GM18951 (cell line): Measurements from ENCODE around the gene CIC.

Source experiments
- POLR2A ChIP-seq: IDR thresholded peaks from 4 replicates; pipeline ENCODE4 v1.6.1; 2011; ENCODE audit warnings: mild to moderate bottlenecking; ENCODE audit not compliant: insufficient read length, insufficient read depth; ENCODE audit errors: extremely low read depth
- in situ Hi-C: fragments of 300-500 bp; cut with MboI; formaldehyde crosslinking; loops from one replicate; pipeline ENCODE4 v1.12.0; 2022; ENCODE audit warnings: low sequenced_read_pairs, mixed read lengths, inconsistent platforms; ENCODE audit not compliant: unreplicated experiment

CIC gene

GRCh38 chr19:42313096-42313839, 44.2 kb downstream of the CIC start, which contains the start of gene TMEM145:
TSS of gene TMEM145 (plus strand) at chr19:42313309. CDS start at chr19:42313377, 68 bp downstream.
- TF ChIP-seq POLR2A: no peak
- in situ Hi-C loops: no loop called here

GRCh38 chr19:42313840-42314755, 45.0 kb downstream of the CIC start:
- TF ChIP-seq POLR2A: no peak
- in situ Hi-C loops: no loop called here

GRCh38 chr19:42315024-42315423, 46.0 kb downstream of the CIC start:
- TF ChIP-seq POLR2A: no peak
- in situ Hi-C loops: no loop called here

GRCh38 chr19:42316223-42317211, 47.5 kb downstream of the CIC start:
- TF ChIP-seq POLR2A: peak; percentile 50
- in situ Hi-C loops: no loop called here

- in situ Hi-C loops: no loop called here
- TF ChIP-seq POLR2A: no peak
These were observed 48.5 kb downstream of the CIC start for GRCh38 chr19:42317535-42317934.

- in situ Hi-C loops: no loop called here
- no peak for TF ChIP-seq POLR2A
These were observed 53.3 kb downstream of the CIC start for GRCh38 chr19:42322305-42322704.

GRCh38 chr19:42323473-42323851, 54.4 kb downstream of the CIC start:
- TF ChIP-seq POLR2A: no peak
- in situ Hi-C loops: no loop called here

GRCh38 chr19:42323852-42324654, 55.0 kb downstream of the CIC start:
- in situ Hi-C loops: no loop called here

GRCh38 chr19:42324655-42325307, 55.7 kb downstream of the CIC start:
- in situ Hi-C loops: no loop called here

More at GRCh38 chr19:42323852-42324654, 55.0 kb downstream of the CIC start:
- TF ChIP-seq POLR2A: no peak

GRCh38 chr19:42325308-42325895, 56.4 kb downstream of the CIC start, which contains the start of gene MEGF8:
TSS of gene MEGF8 (plus strand) at chr19:42325635. CDS start at chr19:42326244, 609 bp downstream.
- peak; percentile 72 for TF ChIP-seq POLR2A
- in situ Hi-C loops: no loop called here

More at GRCh38 chr19:42324655-42325307, 55.7 kb downstream of the CIC start:
- TF ChIP-seq POLR2A: no peak

GRCh38 chr19:42325896-42326771, 57.1 kb downstream of the CIC start:
- TF ChIP-seq POLR2A: no peak
- in situ Hi-C loops: no loop called here
